SK-N-DZ (cell line): Measurements from ENCODE around the gene ALDOC.

Source experiments
- DNase-seq: peaks from one replicate; pipeline ENCODE4 v3.0.0-alpha.2; 2015; ENCODE audit warnings: low spot score

The ALDOC gene

DNA sequence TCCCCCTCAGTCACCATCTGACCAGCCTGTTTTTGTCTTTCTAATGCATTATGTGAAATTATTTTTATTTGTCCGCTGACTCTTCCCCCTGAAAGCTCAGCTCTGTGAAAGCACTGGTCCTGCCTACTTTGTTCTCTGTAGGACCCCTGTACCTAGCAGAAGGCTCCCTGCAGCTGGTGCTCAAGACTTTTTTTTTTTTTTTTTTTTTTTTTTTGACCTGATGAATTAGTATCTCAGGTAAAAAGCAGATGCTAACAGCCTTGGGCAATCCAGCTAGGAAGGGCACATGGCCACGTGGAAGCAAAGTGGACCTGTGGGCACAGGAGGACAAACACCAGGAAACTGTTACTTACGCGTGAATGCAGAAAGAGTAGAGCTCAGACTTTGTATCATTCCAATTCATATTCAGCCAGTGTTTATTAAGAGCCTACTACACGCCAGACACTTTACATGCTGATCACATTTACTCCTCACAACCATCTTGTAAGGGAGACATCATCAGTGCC lies 23.6 kb downstream of the ALDOC start:
- DNase-seq = no peak

DNA sequence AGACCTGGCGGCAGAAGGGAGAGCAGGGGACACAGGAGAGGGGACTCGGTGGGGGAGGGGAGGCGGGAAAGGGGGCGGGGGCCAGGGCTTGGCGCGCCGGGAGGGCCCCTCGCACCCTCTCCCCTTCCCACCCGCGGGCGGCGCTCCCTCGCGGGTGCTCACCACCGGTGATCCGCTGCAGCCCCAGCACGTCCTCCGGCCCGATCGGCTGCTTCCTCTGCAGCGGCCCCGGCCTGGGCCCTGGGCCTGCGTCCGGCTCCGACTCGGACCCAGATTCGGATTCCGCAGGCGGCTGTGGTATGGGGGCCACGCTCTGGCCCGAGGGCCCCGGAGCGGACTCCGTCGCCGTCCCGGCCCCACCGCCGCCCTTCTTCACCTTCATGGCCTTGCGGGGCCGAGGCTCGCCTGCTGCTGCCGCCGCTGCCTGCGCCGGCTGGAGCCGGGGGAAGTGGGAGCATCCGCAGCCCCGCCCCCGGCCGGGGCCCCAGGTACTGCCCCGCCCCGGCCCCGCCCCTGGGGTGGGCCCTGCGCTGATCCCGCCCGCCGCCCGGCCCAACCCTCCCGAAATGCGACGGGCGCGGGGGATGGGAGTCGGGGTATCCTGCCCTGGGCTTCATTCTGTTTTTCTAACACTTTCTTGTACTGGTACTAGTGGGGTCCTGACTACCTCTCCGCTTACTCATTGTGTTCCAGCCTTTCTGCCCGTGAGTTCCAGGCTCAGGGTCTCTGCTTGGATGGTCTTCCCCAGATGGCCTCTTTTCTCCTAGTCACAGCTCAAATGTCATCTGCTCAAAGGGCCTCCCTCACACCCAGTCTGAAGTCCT lies 24.3 kb downstream of the ALDOC start, which contains the start of gene UNC119:
TSS of gene UNC119 (minus strand) at position 449 of the 824 bp plus-strand sequence. CDS start at position 382, 67 bp downstream.
- peak; percentile 78 for DNase-seq

DNA sequence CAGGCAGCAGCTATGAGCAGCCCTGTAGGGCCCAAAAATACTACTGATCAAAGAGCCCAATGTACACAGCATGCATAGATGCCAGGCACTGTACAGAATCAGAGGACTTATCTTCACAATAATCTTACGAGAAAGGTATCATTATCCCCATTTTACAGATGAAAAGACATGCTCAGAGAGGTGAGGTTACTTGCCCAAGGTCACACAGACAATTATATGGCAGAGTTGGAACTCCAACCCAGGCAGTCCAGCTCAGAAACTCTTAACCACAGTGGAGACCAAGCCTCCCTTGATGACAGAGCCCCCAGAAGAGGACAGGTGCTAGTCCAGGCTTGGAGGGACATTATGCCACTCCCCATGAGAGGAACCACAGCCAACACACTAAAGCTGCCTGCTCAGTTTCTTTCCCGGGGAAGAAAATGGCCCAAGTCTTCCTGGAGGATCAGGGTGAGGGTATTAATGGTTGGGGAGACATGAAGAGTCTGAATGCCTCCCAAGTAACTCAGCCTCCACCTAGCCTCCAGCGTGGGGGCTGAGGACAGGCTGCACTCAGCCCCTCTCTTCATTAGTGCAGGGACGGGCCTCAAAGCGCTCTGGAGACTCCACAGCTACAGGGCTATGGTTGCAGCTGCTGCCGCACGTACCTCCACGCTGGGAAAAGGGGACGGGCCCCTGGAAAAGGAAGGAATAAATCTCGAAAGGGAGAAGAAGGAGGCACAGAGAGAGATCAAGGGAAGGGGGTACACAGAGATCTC lies 25.1 kb downstream of the ALDOC start:
- DNase-seq = peak; percentile 43

DNA sequence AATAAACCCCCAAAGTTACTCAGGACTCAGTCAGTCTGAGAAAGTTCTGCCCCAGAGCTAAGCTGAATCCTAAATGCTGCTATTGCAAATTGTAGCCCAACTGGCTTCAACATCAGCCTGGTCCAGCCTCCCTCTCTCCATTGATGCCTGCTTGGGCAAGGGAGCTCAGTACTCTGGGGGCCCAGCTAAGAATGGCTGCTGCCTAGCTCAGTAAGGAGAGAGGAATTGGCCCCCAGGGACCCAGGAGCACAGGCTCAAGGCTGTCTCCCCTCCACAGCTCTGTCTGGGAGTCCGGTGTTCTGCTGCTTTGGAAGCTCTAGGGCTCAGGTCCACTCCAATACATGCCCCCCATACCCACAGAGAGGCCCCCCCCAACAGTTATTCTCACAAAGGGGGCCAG lies 25.8 kb downstream of the ALDOC start:
- no peak for DNase-seq

DNA sequence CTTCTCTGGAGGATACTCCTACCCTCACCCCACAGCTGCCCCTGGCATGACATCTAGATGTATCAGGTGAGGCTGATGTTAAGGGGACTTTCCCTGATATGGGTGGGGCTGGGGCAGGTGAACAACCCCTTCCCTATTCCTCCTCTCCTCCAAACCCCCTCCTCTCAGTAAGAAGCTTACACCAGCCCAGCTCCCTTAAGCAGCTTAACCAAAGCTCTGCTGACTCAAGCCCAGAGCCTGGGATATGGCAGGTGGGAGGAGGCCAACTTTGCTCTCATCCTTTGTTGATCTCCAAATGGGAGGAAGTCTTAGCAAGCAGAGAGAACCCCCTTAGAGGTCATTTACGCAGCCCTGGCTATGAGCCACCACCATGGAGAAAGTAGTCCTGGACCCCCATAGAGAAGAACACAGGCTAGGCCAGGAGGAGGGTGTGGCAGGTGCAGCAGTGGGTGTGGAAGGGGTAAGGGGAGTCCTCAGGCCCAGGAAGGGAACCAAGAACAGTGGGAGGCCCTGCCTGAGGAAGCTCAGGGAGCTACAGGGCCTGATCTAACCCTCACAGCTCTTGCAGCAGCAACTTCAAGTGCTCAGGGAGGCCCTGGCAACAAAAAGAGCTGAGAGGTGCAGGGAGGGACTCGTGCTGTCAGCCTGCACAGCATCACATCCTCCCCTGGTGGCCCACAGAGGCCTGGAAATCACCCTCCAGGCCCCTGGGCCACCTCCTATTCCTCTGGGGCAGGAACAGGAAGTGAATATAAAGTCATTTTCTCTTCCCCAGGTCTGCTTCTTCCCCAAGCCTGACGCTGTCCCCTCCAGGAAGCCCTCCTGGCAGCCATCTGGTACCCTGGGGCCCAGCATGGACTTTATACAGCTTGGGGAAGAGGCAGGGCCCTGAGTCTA lies 27.2 kb downstream of the ALDOC start:
- DNase-seq = no peak

DNA sequence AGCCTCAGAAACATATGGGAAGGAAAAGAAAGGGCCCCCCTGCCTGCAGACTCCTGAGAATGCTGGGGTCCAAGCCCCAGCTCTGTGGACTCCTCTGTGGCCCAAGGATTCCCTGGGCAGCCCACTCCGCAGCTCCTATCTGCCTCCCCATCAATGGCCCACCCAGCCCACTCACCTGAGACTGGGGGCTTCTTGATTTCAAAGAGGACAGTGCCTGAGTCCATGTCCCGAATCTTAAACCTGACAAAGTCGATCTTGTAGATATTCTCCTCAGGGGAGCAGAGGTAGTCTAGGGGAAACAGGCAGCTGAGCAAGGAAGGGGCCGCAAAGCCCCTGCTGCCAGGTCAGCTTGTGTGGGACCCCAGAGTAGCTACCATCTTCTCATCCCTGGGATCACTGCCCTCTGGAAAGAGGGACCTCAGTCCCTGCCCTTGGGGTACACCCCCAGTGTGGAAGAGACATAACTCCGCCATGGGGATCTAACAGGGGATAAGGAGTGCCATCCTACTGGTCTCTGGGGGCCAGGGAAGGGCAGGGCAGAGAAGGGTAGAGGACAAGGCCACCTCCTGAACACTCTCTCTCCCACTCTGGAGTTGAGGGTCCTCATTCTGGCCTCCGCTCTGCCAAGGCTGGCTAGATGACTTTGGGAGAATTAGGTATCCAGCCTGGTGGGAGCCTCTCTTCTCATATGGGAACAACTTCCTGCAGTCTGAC lies 28.1 kb downstream of the ALDOC start:
- no peak for DNase-seq

DNA sequence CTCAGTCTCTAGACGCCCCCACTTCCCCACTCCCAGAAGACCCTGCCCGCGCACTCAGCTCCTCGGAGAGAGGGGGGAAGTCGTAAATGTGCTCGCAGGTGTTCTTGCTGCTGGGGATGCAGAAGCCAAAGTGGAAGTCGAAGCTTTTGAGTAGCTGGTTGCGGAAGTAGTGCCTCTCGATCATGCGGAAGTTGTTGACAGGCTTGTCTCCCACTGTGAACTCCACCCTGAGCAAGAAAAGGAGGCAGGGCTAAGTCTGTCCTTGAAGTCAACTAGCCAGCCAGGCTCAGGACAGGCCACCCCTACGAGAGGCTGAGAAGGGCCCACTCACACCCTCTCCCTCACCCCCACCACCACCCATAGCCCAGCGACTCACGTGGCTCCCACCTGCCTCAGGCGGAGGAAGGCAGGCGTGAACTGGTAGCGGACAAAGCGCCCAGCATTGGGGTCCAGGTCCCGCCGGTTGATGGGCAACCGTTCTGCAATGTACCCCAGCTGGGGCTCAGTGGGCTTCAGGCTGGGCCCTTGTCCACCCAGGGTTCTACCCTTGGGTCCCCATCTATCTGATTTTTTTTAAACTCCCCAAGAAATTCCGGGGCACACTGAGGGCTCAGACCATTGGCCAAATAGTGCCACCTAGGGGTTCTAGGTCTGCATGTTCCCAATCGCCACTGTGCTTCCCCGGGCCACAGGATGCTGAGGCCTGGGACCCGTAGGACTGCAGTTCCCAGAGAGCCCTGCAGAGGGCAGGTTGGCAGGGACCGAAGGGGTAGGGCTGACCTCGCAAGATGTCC lies 28.9 kb downstream of the ALDOC start:
- peak; percentile 72 for DNase-seq

DNA sequence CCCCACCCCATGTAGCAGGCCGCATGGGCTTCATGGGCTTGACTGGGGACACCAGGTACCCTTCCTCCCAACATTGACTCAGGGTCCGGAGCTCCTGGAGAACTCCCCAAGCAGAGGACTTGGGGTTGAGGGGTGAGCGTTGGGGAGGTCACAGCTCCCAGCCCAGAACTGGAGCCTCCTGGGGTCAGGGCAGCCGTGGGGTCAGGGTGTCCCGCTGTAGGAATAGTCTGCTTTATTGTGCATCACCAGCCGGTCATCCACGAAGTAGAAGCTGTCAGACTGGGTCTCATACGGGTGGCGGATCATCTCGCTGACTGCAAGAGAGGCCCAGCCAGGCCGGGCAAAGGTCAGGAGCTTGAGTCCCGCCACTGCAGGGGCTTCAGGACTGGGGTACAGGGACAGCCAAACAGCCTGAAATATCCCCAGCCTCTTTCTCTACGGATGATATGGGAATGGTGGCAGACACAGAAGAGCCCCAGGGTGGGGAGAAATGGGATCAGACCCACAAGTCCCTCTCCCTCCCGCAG lies 29.5 kb downstream of the ALDOC start:
- no peak for DNase-seq

DNA sequence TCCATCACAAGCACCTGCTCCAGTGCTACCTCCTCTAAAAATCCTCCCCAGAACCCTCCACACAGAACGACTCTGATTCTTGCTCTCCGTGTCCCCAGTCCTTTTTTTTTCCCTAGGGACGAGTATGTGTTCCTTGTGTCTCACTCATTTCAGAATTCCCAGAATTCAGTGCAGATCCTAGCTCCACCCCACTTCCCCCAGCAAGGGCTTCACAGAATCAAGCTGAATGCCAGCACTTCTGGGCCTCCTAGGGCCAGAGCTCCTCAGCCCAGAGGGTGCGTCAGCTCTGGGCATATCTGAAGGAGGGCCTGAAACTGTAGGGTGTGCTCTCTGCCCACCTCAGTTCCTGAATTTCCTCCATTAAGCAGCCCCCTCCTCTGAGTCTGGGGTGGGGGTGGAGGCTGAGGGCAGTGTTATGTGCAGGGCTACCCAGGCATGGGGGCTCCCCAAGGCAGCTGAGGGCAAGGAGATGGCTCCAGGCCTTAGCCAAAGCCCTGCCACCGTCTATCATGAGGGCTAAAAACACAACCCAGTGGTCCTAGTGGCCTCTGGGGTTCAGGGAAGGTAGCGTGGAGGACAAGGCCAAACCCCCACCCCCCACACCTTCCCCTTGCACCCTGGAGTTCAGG lies 30.8 kb downstream of the ALDOC start:
- DNase-seq = peak; percentile 63

DNA sequence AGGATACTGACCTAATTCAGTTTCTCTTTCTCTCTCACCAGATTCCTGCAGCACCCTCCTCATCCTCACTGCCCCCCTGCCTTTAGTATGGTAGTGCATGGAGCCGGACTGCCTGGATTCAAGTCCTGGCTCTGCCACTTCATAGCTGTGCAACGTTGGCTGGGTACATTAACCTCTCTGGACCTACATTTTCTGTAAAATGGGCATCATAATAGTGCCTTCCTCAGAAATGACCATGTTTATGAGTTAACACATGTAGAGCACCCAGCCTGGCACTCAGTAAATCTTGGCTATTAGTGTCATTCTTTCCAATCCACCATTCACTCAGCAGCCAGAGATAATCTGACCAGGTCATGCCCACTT lies 31.6 kb downstream of the ALDOC start:
- DNase-seq = no peak

DNA sequence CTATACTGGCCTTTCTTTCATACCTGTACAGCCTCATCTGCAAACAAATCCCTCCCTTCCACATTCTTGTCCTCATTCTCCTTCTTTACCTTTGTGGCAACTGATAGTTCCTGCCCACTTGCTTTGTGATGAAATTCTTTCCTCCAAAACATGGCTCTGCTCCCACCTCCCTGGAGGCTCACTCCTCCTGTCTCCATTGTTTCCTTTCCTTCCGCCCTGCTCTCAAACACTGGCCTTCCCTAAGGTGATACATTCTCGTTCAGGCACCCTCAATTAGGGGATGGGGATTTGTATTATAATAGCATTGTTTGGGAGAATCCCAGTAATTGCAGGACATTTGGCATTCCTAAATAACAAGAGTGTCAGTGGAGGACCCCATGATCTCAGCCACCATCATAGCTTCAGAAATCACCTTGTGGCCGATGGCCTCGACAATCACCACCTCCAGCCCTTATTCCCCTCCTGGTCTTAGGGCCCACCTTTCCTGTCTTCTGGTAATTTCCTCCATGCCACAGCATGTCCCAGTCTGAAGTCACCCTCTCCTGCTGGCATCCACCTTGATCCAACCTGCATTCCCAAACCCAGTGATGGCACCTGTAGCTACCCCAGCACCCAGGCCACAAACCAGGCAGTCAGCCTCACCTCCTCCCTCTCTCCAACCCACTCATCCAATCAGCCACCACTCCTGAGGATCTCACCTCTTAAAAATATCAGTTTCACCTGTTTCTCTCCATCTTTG lies 32.1 kb downstream of the ALDOC start:
- DNase-seq = no peak

DNA sequence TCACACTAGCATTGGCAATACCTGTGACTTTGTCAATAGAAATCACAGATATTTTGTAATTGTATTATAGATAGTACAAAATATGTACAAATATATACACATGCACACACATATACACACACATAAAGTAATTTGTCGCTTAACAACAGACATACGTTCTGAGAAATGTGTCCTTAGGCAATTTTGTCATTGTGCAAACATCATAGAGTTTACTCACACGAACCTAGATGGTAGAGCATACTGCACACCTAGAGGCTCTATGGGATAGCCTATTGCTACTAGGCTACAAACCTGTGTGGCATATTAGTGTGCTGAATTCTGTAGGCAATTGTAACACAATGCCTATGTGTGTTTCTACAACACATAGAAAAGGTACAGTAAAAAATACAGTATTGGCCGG lies 35.3 kb downstream of the ALDOC start:
- no peak for DNase-seq

DNA sequence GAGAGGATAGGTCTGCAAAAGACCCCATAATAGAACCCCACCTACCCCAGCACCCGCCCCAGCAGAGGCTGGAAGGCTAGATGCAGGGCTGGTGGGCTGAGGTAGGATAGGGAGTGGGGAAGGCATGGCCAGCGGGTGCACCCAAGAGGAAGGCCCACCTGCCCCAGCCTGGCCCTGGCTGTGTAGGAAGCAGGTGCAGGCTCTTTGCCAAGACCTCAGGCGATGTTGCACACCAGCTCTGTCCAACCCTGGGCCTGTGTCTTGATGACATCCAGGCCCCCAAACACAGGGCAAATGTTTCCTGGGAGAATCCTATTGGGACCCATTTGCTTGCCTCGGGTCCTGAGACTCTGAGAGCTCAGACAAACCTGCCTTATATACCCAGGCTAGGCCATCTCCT lies 36.5 kb downstream of the ALDOC start:
- no peak for DNase-seq

DNA sequence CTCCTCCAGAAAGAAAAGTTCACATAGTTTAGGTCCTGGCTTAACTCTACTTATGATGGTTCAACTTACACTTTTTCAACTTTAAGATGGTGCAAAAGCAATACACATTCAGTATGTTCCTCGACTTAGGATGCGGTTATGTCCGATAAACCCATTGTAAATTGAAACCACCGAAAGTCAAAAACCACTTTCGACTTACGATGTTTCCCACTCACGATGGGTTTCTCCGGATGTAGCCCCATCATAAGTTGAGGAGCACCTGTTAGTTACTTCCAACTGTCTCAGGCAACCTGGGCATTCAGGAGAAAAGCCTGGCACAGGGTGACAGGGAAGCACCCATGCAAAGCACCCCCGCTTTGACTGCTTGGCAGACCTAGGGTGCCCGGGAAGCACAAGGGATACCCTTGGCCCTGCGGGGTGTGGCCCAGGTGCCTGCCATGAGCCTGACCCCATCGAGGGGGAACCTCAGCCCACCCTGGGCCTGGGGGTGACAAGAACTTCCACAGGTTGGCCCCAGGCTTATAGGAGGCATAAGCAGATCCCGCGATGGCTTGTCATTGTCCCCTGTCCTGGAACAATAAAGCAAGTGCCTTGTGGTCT lies 38.3 kb downstream of the ALDOC start:
- DNase-seq = no peak

DNA sequence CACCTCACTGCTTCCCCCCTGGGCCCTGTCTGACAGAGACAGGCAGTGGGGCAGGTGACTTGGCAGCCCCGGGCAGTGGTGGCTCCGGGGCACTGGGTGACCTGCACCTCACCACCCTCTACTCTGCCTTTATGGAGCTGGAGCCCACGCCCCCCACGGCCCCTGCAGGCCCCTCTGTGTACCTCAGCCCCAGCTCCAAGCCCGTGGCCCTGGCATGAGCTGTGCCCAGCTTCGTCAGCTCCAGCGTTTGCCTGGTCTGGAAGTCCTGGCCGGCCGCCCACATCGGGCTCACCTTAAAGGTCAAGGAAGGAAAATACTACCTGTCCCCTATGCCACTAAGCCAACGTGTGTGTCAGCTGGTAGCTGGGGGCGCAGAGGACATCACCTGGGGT lies 39.5 kb downstream of the ALDOC start:
- no peak for DNase-seq

DNA sequence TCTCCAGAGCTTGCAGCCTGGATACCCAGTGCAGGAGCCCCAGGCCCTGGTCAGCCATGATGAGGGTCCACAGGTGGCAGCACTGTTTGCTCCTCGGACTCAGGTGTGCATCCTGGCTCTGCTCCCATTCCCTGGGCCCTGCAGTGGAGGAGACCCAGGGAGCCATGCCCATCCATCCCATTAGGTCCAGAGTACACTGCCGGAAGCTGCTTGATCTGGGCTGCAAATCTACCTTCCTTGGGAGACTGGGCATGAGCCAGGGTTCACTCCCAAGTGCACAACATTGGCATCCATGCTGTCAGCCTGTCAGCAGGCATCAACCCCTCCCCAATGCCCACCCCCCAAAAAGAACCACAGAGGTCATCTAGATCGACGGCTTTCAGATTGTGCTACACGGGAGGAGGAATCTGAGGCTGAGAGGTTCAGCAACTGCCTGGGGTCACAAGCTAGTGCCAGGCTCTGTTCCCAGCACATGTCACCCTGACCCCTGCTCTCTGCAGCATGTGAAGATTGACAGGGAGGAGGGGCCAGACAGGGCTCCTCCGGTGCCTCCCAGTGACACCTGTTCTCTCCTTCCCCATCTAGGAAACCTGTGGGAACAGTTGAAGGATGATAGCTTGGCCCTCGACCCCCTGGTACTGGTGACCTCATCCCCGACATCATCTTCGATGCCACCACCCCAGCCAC lies 40.0 kb downstream of the ALDOC start:
- no peak for DNase-seq

DNA sequence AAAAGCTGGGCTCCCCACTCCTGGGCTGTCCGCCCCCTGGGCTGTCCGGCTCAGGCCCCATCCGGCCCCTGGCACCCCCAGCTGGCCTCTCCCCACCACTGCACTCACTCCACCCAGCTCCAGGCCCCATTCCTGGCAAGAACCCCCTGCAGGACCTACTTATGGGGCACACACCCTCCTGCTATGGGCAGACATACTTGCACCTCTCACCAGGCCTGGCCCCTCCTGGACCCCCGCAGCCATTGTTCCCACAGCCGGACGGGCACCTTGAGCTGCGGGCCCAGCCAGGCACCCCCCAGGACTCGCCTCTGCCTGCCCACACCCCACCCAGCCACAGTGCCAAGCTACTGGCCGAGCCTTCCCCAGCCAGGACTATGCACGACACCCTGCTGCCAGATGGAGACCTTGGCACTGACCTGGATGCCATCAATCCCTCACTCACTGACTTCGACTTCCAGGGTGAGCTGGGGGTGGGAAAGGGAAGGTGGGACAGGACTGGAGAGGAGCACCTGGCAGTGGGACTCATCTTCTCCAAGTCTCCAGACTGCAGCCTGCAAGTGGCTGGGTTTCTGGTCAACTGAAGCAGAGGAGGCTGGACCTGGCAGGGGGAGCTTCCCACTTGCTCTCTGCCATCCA lies 41.8 kb downstream of the ALDOC start:
- DNase-seq = no peak
